Osteoblast (primary cell): Measurements from ENCODE around the gene MLPH. TPM values are rescaled to one million over a fixed set of nuclear protein-coding genes. Genes with fewer than 3 reads are reported as not detected.
A peak's percentile ranks its signal among the peaks of the same experiment; 100 is the strongest.

ENCODE experiments used
- DNase-seq: peaks from one replicate; pipeline ENCODE4 v3.0.0; 2011; ENCODE audit warnings: low spot score, mixed read lengths; ENCODE audit not compliant: insufficient read length; ENCODE audit errors: missing footprints
- H2AFZ ChIP-seq: 2 replicates; pipeline ENCODE4 v1.6.0; 2011; ENCODE audit warnings: mild to moderate bottlenecking, low read length
- H3K27ac ChIP-seq: 2 replicates; pipeline ENCODE4 v1.5.1; 2011; ENCODE audit warnings: mild to moderate bottlenecking, low read depth, low read length, moderate library complexity
- H3K27me3 ChIP-seq: 2 replicates; pipeline ENCODE4 v1.6.0; 2012; ENCODE audit warnings: mild to moderate bottlenecking, control low read depth, inconsistent platforms, low read length, moderate library complexity; ENCODE audit not compliant: insufficient read depth
- H3K36me3 ChIP-seq: 2 replicates; pipeline ENCODE4 v1.5.1; 2011; ENCODE audit warnings: mild to moderate bottlenecking, low read length, control low read depth, moderate library complexity; ENCODE audit not compliant: insufficient read depth
- H3K4me1 ChIP-seq: 2 replicates; pipeline ENCODE4 v1.5.1; 2011; ENCODE audit warnings: mild to moderate bottlenecking, low read length, control low read depth, moderate library complexity; ENCODE audit not compliant: insufficient read depth
- H3K4me2 ChIP-seq: 2 replicates; pipeline ENCODE4 v1.6.0; 2011; ENCODE audit warnings: mild to moderate bottlenecking, low read length; ENCODE audit not compliant: insufficient read depth
- H3K4me3 ChIP-seq: fragments of 200-600 bp; sonication (generic); 3 replicates; pipeline ENCODE4 v1.5.1; 2012; ENCODE audit warnings: mild to moderate bottlenecking, low read length, inconsistent platforms; ENCODE audit not compliant: insufficient read depth
- H3K79me2 ChIP-seq: 2 replicates; pipeline ENCODE4 v1.6.0; 2012; ENCODE audit warnings: mild to moderate bottlenecking, low read length, control low read depth, inconsistent platforms; ENCODE audit not compliant: insufficient read depth
- H3K9me3 ChIP-seq: 2 replicates; pipeline ENCODE4 v1.5.1; 2011; ENCODE audit warnings: low read depth, low read length, control low read depth
- H4K20me1 ChIP-seq: 2 replicates; pipeline ENCODE4 v1.6.0; 2012; ENCODE audit warnings: mild to moderate bottlenecking, low read length, control low read depth; ENCODE audit not compliant: insufficient read depth
- total RNA-seq: library from RNA; depleted of rRNA; stranded (reverse); fragments of >200 nt; gene quantifications from 2 replicates; pipeline ENCODE4 v1.2.3, GENCODE V29; 2012
- TF ChIP-seq, protein P1 (sequence below): IDR thresholded peaks from 2 replicates; pipeline ENCODE4 v1.5.1; 2011; ENCODE audit warnings: mild to moderate bottlenecking, low read depth, low read length, moderate library complexity; ENCODE audit errors: extremely low read depth

Gene MLPH
- total RNA-seq, 1 donor, result 25.7 TPM

DNA sequence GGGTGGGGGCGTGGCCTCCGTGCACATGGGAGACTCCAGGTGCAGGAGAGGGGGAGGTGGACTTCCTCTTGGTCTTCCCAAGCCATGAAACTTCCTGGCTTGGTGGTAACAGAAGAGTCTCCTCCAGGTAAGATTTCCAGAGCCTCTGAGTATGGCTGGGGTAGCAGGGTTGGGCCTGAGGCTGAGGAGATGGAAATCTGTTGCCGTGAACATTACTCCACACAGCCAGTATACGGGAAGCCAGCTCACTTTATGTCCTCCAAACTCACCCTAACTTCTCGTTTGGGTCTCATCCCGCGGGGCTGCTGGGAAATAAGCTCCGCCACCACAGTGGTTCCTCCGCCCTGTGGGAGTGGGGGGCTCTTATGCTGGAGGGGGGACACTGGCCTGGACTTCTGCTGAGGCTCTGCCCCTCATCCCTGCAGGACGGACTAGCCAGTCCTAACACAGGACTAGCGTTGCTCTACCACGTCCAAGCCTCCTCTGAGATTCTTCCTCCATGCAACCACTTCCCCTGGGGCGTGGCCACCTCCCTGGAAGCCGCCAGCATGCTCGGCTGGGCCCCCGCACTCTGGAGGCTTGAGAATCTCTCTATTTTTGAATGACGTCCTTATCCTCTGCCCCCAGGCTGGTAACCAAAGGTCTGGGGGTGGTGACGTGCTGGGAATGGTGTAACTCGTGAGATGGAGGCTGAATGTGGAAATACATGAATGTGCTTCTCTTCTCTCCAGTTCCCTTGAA lies 104.3 kb downstream of the MLPH start:
- TF ChIP-seq, protein P1, sequence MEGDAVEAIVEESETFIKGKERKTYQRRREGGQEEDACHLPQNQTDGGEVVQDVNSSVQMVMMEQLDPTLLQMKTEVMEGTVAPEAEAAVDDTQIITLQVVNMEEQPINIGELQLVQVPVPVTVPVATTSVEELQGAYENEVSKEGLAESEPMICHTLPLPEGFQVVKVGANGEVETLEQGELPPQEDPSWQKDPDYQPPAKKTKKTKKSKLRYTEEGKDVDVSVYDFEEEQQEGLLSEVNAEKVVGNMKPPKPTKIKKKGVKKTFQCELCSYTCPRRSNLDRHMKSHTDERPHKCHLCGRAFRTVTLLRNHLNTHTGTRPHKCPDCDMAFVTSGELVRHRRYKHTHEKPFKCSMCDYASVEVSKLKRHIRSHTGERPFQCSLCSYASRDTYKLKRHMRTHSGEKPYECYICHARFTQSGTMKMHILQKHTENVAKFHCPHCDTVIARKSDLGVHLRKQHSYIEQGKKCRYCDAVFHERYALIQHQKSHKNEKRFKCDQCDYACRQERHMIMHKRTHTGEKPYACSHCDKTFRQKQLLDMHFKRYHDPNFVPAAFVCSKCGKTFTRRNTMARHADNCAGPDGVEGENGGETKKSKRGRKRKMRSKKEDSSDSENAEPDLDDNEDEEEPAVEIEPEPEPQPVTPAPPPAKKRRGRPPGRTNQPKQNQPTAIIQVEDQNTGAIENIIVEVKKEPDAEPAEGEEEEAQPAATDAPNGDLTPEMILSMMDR, result no peak
- Histone ChIP-seq H4K20me1 (no peaks in the 10 kb centered on the region), H3K9me3 (no peaks in the 10 kb centered on the region), H3K4me1 (peaks cover 12% of the 10 kb centered on the region), H3K79me2 (no peaks in the 10 kb centered on the region), H3K36me3 (no peaks in the 10 kb centered on the region), H3K27me3 (peaks cover 10% of the 10 kb centered on the region), H3K4me2 (peak overlapping the region; percentile 66), H3K4me3 (no peak overlapping the region), H2AFZ (peak overlapping the region; percentile 65), H3K27ac (no peak overlapping the region)
- no peak for DNase-seq

DNA sequence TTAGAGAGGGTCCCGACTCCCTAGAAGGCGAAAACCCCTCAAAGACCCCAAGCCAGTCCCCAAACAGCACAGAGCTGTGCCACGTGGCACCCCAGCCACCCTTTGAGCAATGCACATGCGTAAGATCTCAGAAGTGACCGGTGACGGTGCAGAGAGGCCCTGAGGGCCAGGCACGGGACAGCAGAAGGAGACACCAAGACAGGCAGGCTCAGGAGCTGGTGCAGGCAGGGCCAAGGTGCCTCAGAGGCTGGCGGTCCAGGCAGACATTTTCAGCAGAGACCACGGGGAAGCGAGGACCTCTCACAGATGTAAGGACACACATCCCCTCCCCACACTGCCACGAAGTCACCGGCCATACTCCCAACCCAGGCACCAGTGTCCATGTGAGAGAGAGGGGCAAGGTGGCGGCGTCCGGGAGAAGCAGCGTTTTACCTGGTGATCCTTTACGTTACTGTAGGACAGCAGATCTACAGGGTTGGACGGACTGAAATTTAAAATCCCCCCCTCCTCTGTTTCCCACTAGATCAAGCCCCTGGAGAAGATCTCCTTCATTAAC lies 105.5 kb downstream of the MLPH start:
- H3K27me3 ChIP-seq, result peaks cover 10% of the 10 kb centered on the region

DNA sequence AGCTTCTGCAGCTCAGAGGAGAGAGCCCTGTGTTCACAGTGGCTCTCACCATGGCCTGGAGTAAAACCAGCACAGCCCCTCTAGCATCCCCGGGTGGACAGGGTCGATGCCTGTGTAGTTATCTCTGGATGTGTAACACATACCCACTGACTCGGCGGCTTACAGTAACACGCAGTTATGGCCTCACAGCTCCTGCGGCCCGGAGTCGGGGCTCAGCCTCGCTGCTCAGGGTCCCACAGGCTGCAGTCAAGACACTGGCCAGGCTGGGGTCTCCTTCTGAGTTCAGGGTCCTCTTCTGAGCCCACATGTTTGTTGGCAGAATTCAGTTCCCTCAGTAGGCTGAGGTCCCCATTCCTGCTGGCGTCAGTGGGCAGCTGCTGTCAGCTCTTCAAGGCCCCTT lies 106.0 kb downstream of the MLPH start:
- H3K4me2 ChIP-seq, result no peak overlapping the region
- H2AFZ ChIP-seq, result no peak overlapping the region
- peaks cover 6% of the 10 kb centered on the region for H3K27me3 ChIP-seq
- no peak overlapping the region for H3K27ac ChIP-seq
- no peak for DNase-seq
- H3K79me2 ChIP-seq, result no peaks in the 10 kb centered on the region
- H3K4me3 ChIP-seq, result no peak overlapping the region
- H3K9me3 ChIP-seq, result no peaks in the 10 kb centered on the region
- peaks cover 12% of the 10 kb centered on the region for H3K4me1 ChIP-seq
- H4K20me1 ChIP-seq, result no peaks in the 10 kb centered on the region
- no peaks in the 10 kb centered on the region for H3K36me3 ChIP-seq
- TF ChIP-seq, protein P1, result no peak

More for the DNA sequence above, 105.5 kb downstream of the MLPH start:
- H4K20me1 ChIP-seq, result no peaks in the 10 kb centered on the region
- H3K4me3 ChIP-seq, result no peak overlapping the region
- H3K9me3 ChIP-seq, result no peaks in the 10 kb centered on the region
- DNase-seq, result no peak
- H3K4me2 ChIP-seq, result no peak overlapping the region
- H3K79me2 ChIP-seq, result no peaks in the 10 kb centered on the region
- TF ChIP-seq, protein P1, result no peak
- H3K36me3 ChIP-seq, result no peaks in the 10 kb centered on the region
- H3K27ac ChIP-seq, result no peak overlapping the region
- peaks cover 12% of the 10 kb centered on the region for H3K4me1 ChIP-seq
- no peak overlapping the region for H2AFZ ChIP-seq

DNA sequence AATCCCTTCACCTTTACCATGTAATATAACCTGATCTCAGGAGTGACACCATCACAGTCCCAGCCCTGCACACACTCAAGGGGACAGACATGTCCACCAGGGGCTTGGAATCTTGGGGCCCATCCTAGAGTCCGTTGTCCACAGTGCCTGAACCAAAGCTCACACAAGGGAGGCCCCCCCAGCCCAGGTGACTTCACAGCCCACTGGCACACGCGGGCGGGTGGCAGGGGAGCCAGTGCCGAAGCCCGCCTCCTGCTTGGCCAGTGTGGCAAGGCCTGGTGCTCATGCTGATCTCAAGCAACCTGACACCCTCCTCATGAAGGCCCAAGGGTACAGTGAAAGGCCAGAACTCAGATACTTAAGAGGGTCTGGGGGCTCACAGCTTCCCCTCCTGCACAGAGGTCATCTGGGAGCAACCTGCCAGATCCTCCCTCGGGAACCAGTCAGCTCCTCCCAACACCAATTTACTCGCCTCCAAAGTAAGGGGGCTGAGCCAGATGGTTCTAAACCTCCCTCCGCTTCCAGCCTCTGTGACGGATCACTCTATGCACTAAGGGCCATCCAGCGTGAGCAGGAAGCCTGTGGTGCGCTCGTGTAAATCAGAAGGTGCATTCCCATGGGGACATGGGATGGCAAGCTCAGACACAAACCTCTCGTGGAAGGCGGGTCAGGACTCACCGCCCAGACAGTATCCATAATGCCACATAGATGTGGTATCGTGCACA lies 106.7 kb downstream of the MLPH start:
- peak; percentile 37 for DNase-seq
- Histone ChIP-seq H3K9me3 (no peaks in the 10 kb centered on the region), H3K4me2 (no peak overlapping the region), H4K20me1 (no peaks in the 10 kb centered on the region), H3K79me2 (no peaks in the 10 kb centered on the region), H3K4me1 (peaks cover 12% of the 10 kb centered on the region), H3K27ac (no peak overlapping the region), H3K27me3 (peaks cover under 1% of the 10 kb centered on the region), H2AFZ (no peak overlapping the region), H3K36me3 (no peaks in the 10 kb centered on the region), H3K4me3 (no peak overlapping the region)
- TF ChIP-seq, protein P1, result no peak
